Measurements from ENCODE around the gene CYP1B1. TPM values are rescaled to one million over a fixed set of nuclear protein-coding genes. Genes with fewer than 3 reads are reported as not detected.
"Not testable (repeated sequence)": the region's sequence is repeated elsewhere in the genome, so short reads cannot be mapped to it uniquely, and the experiment has no call there.

The CYP1B1 gene
- total RNA-seq, 1 donor from 2014 or later: 17.1 TPM

GRCh38 chr2:38057651-38058410 is 18.1 kb downstream of the CYP1B1 start:
- no peak for ATAC-seq (ENCODE audit: poor library complexity)
- intact Hi-C loops (cut with DNase I): no loop called here
- no peak for DNase-seq

- no peak for ATAC-seq (ENCODE audit: poor library complexity)
- intact Hi-C loops (cut with DNase I): no loop called here
- DNase-seq: no peak
These were observed 19.7 kb downstream of the CYP1B1 start for GRCh38 chr2:38056216-38056615.

- ATAC-seq (ENCODE audit: poor library complexity): no peak
- no peak for DNase-seq
- intact Hi-C loops (cut with DNase I): no loop called here
These were observed 30.1 kb downstream of the CYP1B1 start for GRCh38 chr2:38045811-38046210.

GRCh38 chr2:38039121-38039910 is 36.6 kb downstream of the CYP1B1 start:
- intact Hi-C loops (cut with DNase I): no loop called here
- ATAC-seq (ENCODE audit: poor library complexity): no peak
- no peak for DNase-seq

GRCh38 chr2:38038682-38039081 is 37.3 kb downstream of the CYP1B1 start:
- intact Hi-C loops (cut with DNase I): no loop called here
- ATAC-seq (ENCODE audit: poor library complexity) (no peak), DNase-seq (no peak)

GRCh38 chr2:38037757-38038621 is 38.0 kb downstream of the CYP1B1 start:
- intact Hi-C loops (cut with DNase I): no loop called here
- peak; percentile 63 for DNase-seq
- peak; percentile 88 for ATAC-seq (ENCODE audit: poor library complexity)

GRCh38 chr2:38037325-38037724 is 38.6 kb downstream of the CYP1B1 start:
- no peak for ATAC-seq (ENCODE audit: poor library complexity)
- intact Hi-C loops (cut with DNase I): no loop called here
- DNase-seq: no peak

- intact Hi-C loops (cut with DNase I): no loop called here
- DNase-seq (no peak), ATAC-seq (ENCODE audit: poor library complexity) (no peak)
These were observed 40.0 kb downstream of the CYP1B1 start for GRCh38 chr2:38035968-38036367.

- DNase-seq (no peak), ATAC-seq (ENCODE audit: poor library complexity) (no peak)
- intact Hi-C loops (cut with DNase I): no loop called here
These were observed 42.3 kb downstream of the CYP1B1 start for GRCh38 chr2:38033646-38034045.

GRCh38 chr2:38032946-38033345 is 43.0 kb downstream of the CYP1B1 start:
- intact Hi-C loops (cut with DNase I): no loop called here
- DNase-seq (no peak), ATAC-seq (ENCODE audit: poor library complexity) (no peak)

GRCh38 chr2:38030635-38031355 is 45.2 kb downstream of the CYP1B1 start:
- intact Hi-C loops (cut with DNase I): no loop called here
- peak; percentile 44 for DNase-seq
- ATAC-seq (ENCODE audit: poor library complexity): no peak

GRCh38 chr2:38029512-38029911 is 46.4 kb downstream of the CYP1B1 start:
- DNase-seq: no peak
- intact Hi-C loops (cut with DNase I): no loop called here
- no peak for ATAC-seq (ENCODE audit: poor library complexity)

GRCh38 chr2:38028829-38029228 is 47.1 kb downstream of the CYP1B1 start:
- no peak for DNase-seq
- intact Hi-C loops (cut with DNase I): no loop called here
- no peak for ATAC-seq (ENCODE audit: poor library complexity)

GRCh38 chr2:38026846-38027245 is 49.1 kb downstream of the CYP1B1 start:
- intact Hi-C loops (cut with DNase I): no loop called here
- DNase-seq: no peak

GRCh38 chr2:38021589-38021988 is 54.4 kb downstream of the CYP1B1 start:
- ATAC-seq (ENCODE audit: poor library complexity) (no peak), DNase-seq (no peak)
- intact Hi-C loops (cut with DNase I): no loop called here

More at GRCh38 chr2:38026846-38027245, 49.1 kb downstream of the CYP1B1 start:
- no peak for ATAC-seq (ENCODE audit: poor library complexity)

GRCh38 chr2:38020359-38021069 is 55.4 kb downstream of the CYP1B1 start:
- DNase-seq; ATAC-seq (ENCODE audit: poor library complexity); intact Hi-C loops (cut with DNase I): not testable (repeated sequence)

GRCh38 chr2:38017836-38018235 is 58.1 kb downstream of the CYP1B1 start:
- no peak for DNase-seq
- intact Hi-C loops (cut with DNase I): no loop called here
- ATAC-seq (ENCODE audit: poor library complexity): no peak

Data from Right ventricle myocardium superior (tissue), 1 donor.